IMR-90 (cell line): ENCODE data around the gene CDKN2B-AS1. TPM values are rescaled to one million over a fixed set of nuclear protein-coding genes. Genes with fewer than 3 reads are reported as not detected.

Source experiments
- ATAC-seq: fragments of 200-7000 bp; cut with Tn5 transposase; 2 replicates; pipeline ENCODE4 v1.9.1; 2020; ENCODE audit warnings: low read depth, mild to moderate bottlenecking, moderate library complexity
- BruUV-seq: library from RNA; stranded (reverse); fragments of 400-500 nt; replicated peaks from 2 replicates; lab custom pipeline; 2021; lab: Mats Ljungman, UMichigan
- CTCF ChIA-PET: fragments of 300-600 bp; formaldehyde crosslinking; extraction: SDS; loops from one replicate; lab custom pipeline; 2021; ENCODE audit warnings: antibody characterized with exemption; lab: Yijun Ruan, JAX
- POLR2A ChIA-PET: fragments of 300-600 bp; sonication (Branson Sonifier 250); formaldehyde crosslinking; loops from one replicate; lab custom pipeline; 2022; ENCODE audit warnings: antibody characterized with exemption; ENCODE audit not compliant: unreplicated experiment; lab: Charles Lee
- DNase-seq: peaks from one replicate; pipeline ENCODE4 v3.0.0; 2013
- H2AFZ ChIP-seq: replicated peaks from 2 replicates; pipeline ENCODE3; 2013; ENCODE audit warnings: low read length, mild to moderate bottlenecking; ENCODE audit not compliant: poor library complexity
- H2AK5ac ChIP-seq: 2 replicates; pipeline ENCODE4 v1.6.1; 2013; ENCODE audit warnings: low read depth, low read length, inconsistent platforms
- H2AK9ac ChIP-seq: replicated peaks from 2 replicates; pipeline ENCODE3; 2013; ENCODE audit warnings: mild to moderate bottlenecking, low read depth, low read length, moderate library complexity; ENCODE audit not compliant: poor library complexity
- H2BK120ac ChIP-seq: 2 replicates; pipeline ENCODE4 v1.6.1; 2013; ENCODE audit warnings: low read depth, low read length, inconsistent platforms
- H2BK15ac ChIP-seq: 3 replicates; pipeline ENCODE4 v1.6.1; 2013; ENCODE audit warnings: low read depth, low read length, inconsistent platforms
- H2BK20ac ChIP-seq: 2 replicates; pipeline ENCODE4 v1.6.1; 2013; ENCODE audit warnings: low read depth, mild to moderate bottlenecking, inconsistent platforms, low read length, moderate library complexity
- H2BK5ac ChIP-seq: 2 replicates; pipeline ENCODE4 v1.6.1; 2013; ENCODE audit warnings: mild to moderate bottlenecking, low read depth, low read length, inconsistent platforms; ENCODE audit not compliant: poor library complexity, severe bottlenecking
- H3K14ac ChIP-seq: replicated peaks from 2 replicates; pipeline ENCODE4 v1.6.1; 2013; ENCODE audit warnings: low read depth, low read length, inconsistent platforms
- H3K18ac ChIP-seq: 2 replicates; pipeline ENCODE4 v1.6.1; 2013; ENCODE audit warnings: low read depth, low read length, control low read depth
- H3K23ac ChIP-seq: 2 replicates; pipeline ENCODE4 v1.6.1; 2013; ENCODE audit warnings: low read depth, low read length, inconsistent platforms
- H3K27ac ChIP-seq: 2 replicates; pipeline ENCODE4 v1.5.1; 2013; ENCODE audit warnings: mild to moderate bottlenecking, control low read depth, low read length; ENCODE audit not compliant: insufficient read depth
- H3K27me3 ChIP-seq: 2 replicates; pipeline ENCODE4 v1.6.1; 2013; ENCODE audit warnings: low read length; ENCODE audit not compliant: control insufficient read depth, insufficient read depth
- H3K36me3 ChIP-seq: 2 replicates; pipeline ENCODE4 v1.6.1; 2013; ENCODE audit warnings: low read length, mixed read lengths; ENCODE audit not compliant: control insufficient read depth, insufficient read depth
- H3K4ac ChIP-seq: 2 replicates; pipeline ENCODE4 v1.6.1; 2013; ENCODE audit warnings: low read depth, low read length, inconsistent platforms
- H3K4me1 ChIP-seq: 2 replicates; pipeline ENCODE4 v1.6.1; 2013; ENCODE audit warnings: low read length, mixed read lengths; ENCODE audit not compliant: control insufficient read depth, insufficient read depth
- H3K4me2 ChIP-seq: 2 replicates; pipeline ENCODE4 v1.6.1; 2013; ENCODE audit warnings: low read depth, mild to moderate bottlenecking, control low read depth, low read length, moderate library complexity
- H3K4me3 ChIP-seq: 2 replicates; pipeline ENCODE4 v1.5.1; 2013; ENCODE audit warnings: low read depth, mild to moderate bottlenecking, control low read depth, low read length, moderate library complexity; ENCODE audit not compliant: insufficient read depth
- H3K56ac ChIP-seq: 2 replicates; pipeline ENCODE4 v1.6.1; 2013; ENCODE audit warnings: low read length, inconsistent platforms; ENCODE audit not compliant: insufficient read depth; ENCODE audit errors: extremely low read depth
- H3K79me1 ChIP-seq, 2 experiments: 2 replicates each; pipeline ENCODE4 v1.6.1; 2013; ENCODE audit warnings: low read length in 2 of 2, inconsistent platforms in 1 of 2, low read depth in 1 of 2
- H3K9ac ChIP-seq: 2 replicates; pipeline ENCODE4 v1.6.1; 2013; ENCODE audit warnings: low read depth, low read length, control low read depth
- H3K9me1 ChIP-seq: 2 replicates; pipeline ENCODE4 v1.6.1; 2013; ENCODE audit warnings: low read length, inconsistent platforms; ENCODE audit not compliant: insufficient read depth
- H3K9me3 ChIP-seq: 2 replicates; pipeline ENCODE4 v1.6.1; 2013; ENCODE audit warnings: low read length; ENCODE audit not compliant: control insufficient read depth, insufficient read depth
- H4K20me1 ChIP-seq: 2 replicates; pipeline ENCODE4 v1.6.1; 2013; ENCODE audit warnings: low read length, inconsistent platforms; ENCODE audit not compliant: insufficient read depth
- H4K5ac ChIP-seq: 2 replicates; pipeline ENCODE4 v1.6.1; 2013; ENCODE audit warnings: mild to moderate bottlenecking, low read depth, low read length, control low read depth
- H4K8ac ChIP-seq, 2 experiments: 2 replicates each; pipeline ENCODE4 v1.6.1; 2013; ENCODE audit warnings: low read depth in 2 of 2, low read length in 2 of 2, control low read depth in 1 of 2, inconsistent platforms in 1 of 2
- H4K91ac ChIP-seq: 2 replicates; pipeline ENCODE4 v1.6.1; 2013; ENCODE audit warnings: low read depth, low read length, inconsistent platforms; ENCODE audit not compliant: insufficient read depth
- BHLHE40 ChIP-seq: fragments of 150-350 bp; IDR thresholded peaks from 2 replicates; pipeline ENCODE4 v1.6.1; 2016; ENCODE audit warnings: mild to moderate bottlenecking, low read depth, low read length
- CEBPB ChIP-seq: IDR thresholded peaks from 2 replicates; pipeline ENCODE4 v1.6.1; 2012; ENCODE audit warnings: low read depth, low read length, improper control_type of control experiment
- MAZ ChIP-seq: IDR thresholded peaks from 2 replicates; pipeline ENCODE4 v1.6.1; 2012; ENCODE audit warnings: low read depth, mild to moderate bottlenecking, low read length, improper control_type of control experiment, moderate library complexity, borderline replicate concordance
- RAD21 ChIP-seq: IDR thresholded peaks from 2 replicates; pipeline ENCODE4 v1.6.1; 2012; ENCODE audit warnings: low read length, improper control_type of control experiment
- RCOR1 ChIP-seq: IDR thresholded peaks from 2 replicates; pipeline ENCODE4 v1.6.1; 2012; ENCODE audit warnings: mild to moderate bottlenecking, low read length, improper control_type of control experiment; ENCODE audit not compliant: insufficient replicate concordance
- RFX5 ChIP-seq: IDR thresholded peaks from 2 replicates; pipeline ENCODE4 v1.8.0; 2012; ENCODE audit warnings: low read depth, mild to moderate bottlenecking, low read length, moderate library complexity
- SMC3 ChIP-seq: fragments of 150-350 bp; IDR thresholded peaks from 2 replicates; pipeline ENCODE4 v1.6.1; 2016; ENCODE audit warnings: low read depth, mild to moderate bottlenecking, antibody characterized with exemption, low read length, moderate library complexity
- whole genome bisulfite sequencing, 2 experiments: methylation state at CpG; one replicate each; pipeline versions ENCODE4 v1.1.5 to v1.1.7; 2013; ENCODE audit warnings: missing lambda C conversion rate in 2 of 2; ENCODE audit not compliant: insufficient read length in 1 of 2; ENCODE audit errors: extremely low coverage in 2 of 2; 5-methylcytosine and 5-hydroxymethylcytosine counted together
- dilution Hi-C: fragments of 300-500 bp; cut with HindIII; formaldehyde crosslinking; loops from one replicate; pipeline ENCODE4 v1.14.3; 2018; ENCODE audit warnings: low sequenced_read_pairs; ENCODE audit not compliant: unreplicated experiment
- in situ Hi-C: fragments of 300-500 bp; cut with MboI; formaldehyde crosslinking; loops from 3 replicates; pipeline ENCODE4 v1.14.3; 2019; ENCODE audit warnings: low sequenced_read_pairs, inconsistent platforms, mixed read lengths
- intact Hi-C: fragments of 100-400 bp; cut with micrococcal nuclease; formaldehyde crosslinking; loops from 2 replicates; pipeline ENCODE4 v1.10.0; 2022
- polyA plus RNA-seq, 3 experiments: library from polyadenylated mRNA; depleted of rRNA; stranded (reverse); fragments of >200 nt; gene quantifications; 2 replicates each; pipeline ENCODE4 v1.2.3, GENCODE V29; 2012; ENCODE audit warnings: low replicate concordance in 1 of 3
- total RNA-seq: library from RNA; depleted of rRNA; stranded (reverse); fragments of >200 nt; gene quantifications from 2 replicates; pipeline ENCODE4 v1.2.3, GENCODE V29; 2012
- TF ChIP-seq, protein P1 (sequence below): conservative IDR thresholded peaks from 2 replicates; pipeline ENCODE4 v1.5.1; 2012; ENCODE audit warnings: mild to moderate bottlenecking, low read depth, low read length, improper control_type of control experiment

The CDKN2B-AS1 gene
- total and polyA plus RNA-seq, 2 of the 4 experiments (the other 2 are of a cell fraction), result 1.0 to 1.1 TPM

DNA sequence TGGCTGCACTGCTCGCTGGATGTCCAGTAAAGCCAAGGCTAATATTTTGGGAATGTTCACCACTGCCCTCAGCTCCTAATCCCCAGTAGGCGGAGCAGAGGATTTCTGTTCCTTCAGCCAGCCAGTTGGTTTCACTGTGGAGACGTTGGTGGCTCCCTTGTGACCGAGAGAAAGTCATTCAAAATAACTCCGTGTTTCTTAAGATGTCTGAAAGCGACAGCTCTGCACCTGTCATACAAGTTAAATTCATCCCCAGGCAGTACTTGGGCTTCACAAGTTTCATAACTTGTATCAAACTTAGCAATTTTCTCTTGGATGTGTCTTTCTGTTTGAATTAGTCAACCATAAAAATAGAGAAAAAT is 14.9 kb downstream of the CDKN2B-AS1 start:
- Histone ChIP-seq H4K8ac (no peak overlapping the region), H2BK20ac (no peak overlapping the region), H3K4me3 (peak overlapping the region; percentile 19; the same call in 1 of the 2 replicates), H2BK5ac (no peak overlapping the region), H2BK120ac (no peak overlapping the region), H3K36me3 (peaks cover 3% of the 10 kb centered on the region; the same call in 1 of the 2 replicates), H3K4me1 (peaks cover 8% of the 10 kb centered on the region; the same call in 1 of the 2 replicates), H3K9ac (no peak overlapping the region; the same call in 1 of the 2 replicates), H3K18ac (no peak overlapping the region), H2AFZ (peak overlapping the region; percentile 94), H3K14ac (no peak overlapping the region), H3K9me3 (no peaks in the 10 kb centered on the region), H2AK5ac (no peak overlapping the region), H2AK9ac (peak overlapping the region; percentile 67), H3K79me1 (peaks cover 8 to 17% of the 10 kb centered on the region in 2 experiments; a peak in 3 of 4 replicates), H4K5ac (no peak overlapping the region), H4K91ac (no peak overlapping the region), H3K27me3 (no peaks in the 10 kb centered on the region), H3K23ac (no peak overlapping the region), H3K9me1 (no peaks in the 10 kb centered on the region), H4K20me1 (no peaks in the 10 kb centered on the region), H3K4ac (no peak overlapping the region; the same call in 1 of the 2 replicates), H3K27ac (no peak overlapping the region), H2BK15ac (no peak overlapping the region), H3K56ac (no peak overlapping the region), H3K4me2 (peak overlapping the region; percentile 82)
- dilution Hi-C loops (no loop called here), intact Hi-C loops (loop anchor here (1.0 to 5.0 kb wide), 4 partner anchors 93 to 438 kb away; partner anchors contain the start of gene DMRTA1), in situ Hi-C loops (loop anchor here (5.0 to 25.0 kb wide), 2 partner anchors 192 to 672 kb away; partner anchors contain the start of gene KLHL9)
- POLR2A ChIA-PET, result interaction anchor here (0.5 to 0.8 kb wide), 4 partner anchors 62 to 235 kb away, joined by 3 to 5 read pairs (median 3); no protein-coding TSS in a partner anchor
- CTCF ChIA-PET, result interaction anchor here (0.7 to 5.8 kb wide), 19 partner anchors 14 to 235 kb away, joined by 3 to 39 read pairs (median 4); partner anchors contain the start of gene CDKN2B-AS1
- TF ChIP-seq RFX5 (no peak), MAZ (no peak), BHLHE40 (no peak), CEBPB (no peak), SMC3 (no peak), RCOR1 (no peak), RAD21 (peak; percentile 34; the same call in 1 of the 2 replicates)
- TF ChIP-seq, protein P1, sequence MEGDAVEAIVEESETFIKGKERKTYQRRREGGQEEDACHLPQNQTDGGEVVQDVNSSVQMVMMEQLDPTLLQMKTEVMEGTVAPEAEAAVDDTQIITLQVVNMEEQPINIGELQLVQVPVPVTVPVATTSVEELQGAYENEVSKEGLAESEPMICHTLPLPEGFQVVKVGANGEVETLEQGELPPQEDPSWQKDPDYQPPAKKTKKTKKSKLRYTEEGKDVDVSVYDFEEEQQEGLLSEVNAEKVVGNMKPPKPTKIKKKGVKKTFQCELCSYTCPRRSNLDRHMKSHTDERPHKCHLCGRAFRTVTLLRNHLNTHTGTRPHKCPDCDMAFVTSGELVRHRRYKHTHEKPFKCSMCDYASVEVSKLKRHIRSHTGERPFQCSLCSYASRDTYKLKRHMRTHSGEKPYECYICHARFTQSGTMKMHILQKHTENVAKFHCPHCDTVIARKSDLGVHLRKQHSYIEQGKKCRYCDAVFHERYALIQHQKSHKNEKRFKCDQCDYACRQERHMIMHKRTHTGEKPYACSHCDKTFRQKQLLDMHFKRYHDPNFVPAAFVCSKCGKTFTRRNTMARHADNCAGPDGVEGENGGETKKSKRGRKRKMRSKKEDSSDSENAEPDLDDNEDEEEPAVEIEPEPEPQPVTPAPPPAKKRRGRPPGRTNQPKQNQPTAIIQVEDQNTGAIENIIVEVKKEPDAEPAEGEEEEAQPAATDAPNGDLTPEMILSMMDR, result peak; percentile 36
- 0% methylated on average over 1 of the region's 6 CpGs; no CpG with 5 or more reads in 1 of the 2 experiments for WGBS, 2 experiments
- DNase-seq (no peak), ATAC-seq (no peak)
- no TSS peak for BruUV-seq
